Calu3 (cell line): ENCODE measurements around the gene KIFAP3. TPM values are rescaled to one million over a fixed set of nuclear protein-coding genes. Genes with fewer than 3 reads are reported as not detected.
A peak's percentile ranks its signal among the peaks of the same experiment; 100 is the strongest.
"Not testable (repeated sequence)": the region's sequence is repeated elsewhere in the genome, so short reads cannot be mapped to it uniquely, and the experiment has no call there.

ENCODE experiments used
- BruUV-seq: library from RNA; stranded (reverse); fragments of 400-500 nt; replicated peaks from 2 replicates; lab custom pipeline; 2021; lab: Mats Ljungman, UMichigan
- CTCF ChIA-PET: fragments of 300-600 bp; sonication (Branson Sonifier 250); formaldehyde crosslinking; loops from one replicate; lab custom pipeline; 2022; ENCODE audit warnings: antibody characterized with exemption; lab: Charles Lee
- DNase-seq: peaks from one replicate; pipeline ENCODE4 v3.0.0; 2022
- H3K27ac Mint-ChIP-seq: one replicate; pipeline ENCODE4 v1.8.0; 2022; ENCODE audit warnings: mixed read lengths; ENCODE audit not compliant: unreplicated experiment
- H3K27me3 Mint-ChIP-seq: one replicate; pipeline ENCODE4 v1.8.0; 2022; ENCODE audit warnings: mixed read lengths; ENCODE audit not compliant: unreplicated experiment
- H3K36me3 Mint-ChIP-seq: one replicate; pipeline ENCODE4 v1.8.0; 2022; ENCODE audit warnings: mild to moderate bottlenecking, moderate library complexity, mixed read lengths; ENCODE audit not compliant: insufficient read depth, unreplicated experiment
- H3K4me1 Mint-ChIP-seq: one replicate; pipeline ENCODE4 v1.8.0; 2022; ENCODE audit warnings: mild to moderate bottlenecking, low read depth, mixed read lengths; ENCODE audit not compliant: unreplicated experiment
- H3K4me3 Mint-ChIP-seq: one replicate; pipeline ENCODE4 v1.8.0; 2022; ENCODE audit warnings: mild to moderate bottlenecking, low read depth, moderate library complexity, mixed read lengths; ENCODE audit not compliant: unreplicated experiment
- H3K9me3 Mint-ChIP-seq: one replicate; pipeline ENCODE4 v1.8.0; 2022; ENCODE audit warnings: low read depth, mixed read lengths; ENCODE audit not compliant: unreplicated experiment
- CTCF ChIP-seq: fragments of 200-600 bp; IDR thresholded peaks from one replicate; pipeline ENCODE4 v1.8.0; 2022; ENCODE audit warnings: antibody characterized with exemption; ENCODE audit not compliant: unreplicated experiment
- intact Hi-C: fragments of 100-400 bp; cut with micrococcal nuclease; formaldehyde crosslinking; loops from one replicate; pipeline ENCODE4 v1.10.0; 2022; ENCODE audit not compliant: unreplicated experiment
- total RNA-seq: library from RNA; stranded (reverse); gene quantifications from 2 replicates; pipeline ENCODE4 v1.2.3, GENCODE V29; 2022

Gene KIFAP3
- total RNA-seq, 1 experiment from 2014 or later, result 16.2 TPM

- TF ChIP-seq CTCF, result no peak
- peaks cover 18% of the 10 kb centered on the region for H3K4me1 Mint-ChIP-seq
Measured at GRCh38 chr1:169918927-169919326, 155.6 kb downstream of the KIFAP3 start.

GRCh38 chr1:169918220-169918619, 156.3 kb downstream of the KIFAP3 start:
- H3K36me3 Mint-ChIP-seq, BruUV-seq, intact Hi-C loops, CTCF ChIA-PET, H3K27me3 Mint-ChIP-seq, DNase-seq, H3K4me3 Mint-ChIP-seq, H3K9me3 Mint-ChIP-seq, H3K27ac Mint-ChIP-seq: not testable (repeated sequence)
- H3K4me1 Mint-ChIP-seq, result peaks cover 20% of the 10 kb centered on the region

More at GRCh38 chr1:169918927-169919326, 155.6 kb downstream of the KIFAP3 start:
- CTCF ChIA-PET, result no interaction called here
- Mint-ChIP-seq H3K27me3 (no peaks in the 10 kb centered on the region), H3K9me3 (no peaks in the 10 kb centered on the region), H3K4me3 (no peak overlapping the region), H3K27ac (no peak overlapping the region), H3K36me3 (no peaks in the 10 kb centered on the region)
- DNase-seq, result no peak
- BruUV-seq, result no TSS peak
- intact Hi-C loops, result no loop called here

GRCh38 chr1:169915150-169915549, 159.3 kb downstream of the KIFAP3 start:
- no peak for TF ChIP-seq CTCF
- H3K4me1 Mint-ChIP-seq, result peaks cover 20% of the 10 kb centered on the region
- no peaks in the 10 kb centered on the region for H3K27me3 Mint-ChIP-seq
- intact Hi-C loops, result no loop called here
- DNase-seq, result no peak
- no TSS peak for BruUV-seq
- no peaks in the 10 kb centered on the region for H3K9me3 Mint-ChIP-seq
- peak overlapping the region; percentile 39 for H3K4me3 Mint-ChIP-seq
- H3K36me3 Mint-ChIP-seq, result no peaks in the 10 kb centered on the region
- CTCF ChIA-PET, result interaction anchor here (0.7 to 0.9 kb wide), 4 partner anchors 13 to 895 kb away, joined by 3 to 4 read pairs (median 3); no protein-coding TSS in a partner anchor
- H3K27ac Mint-ChIP-seq, result peak overlapping the region; percentile 56

GRCh38 chr1:169914531-169914930, 160.0 kb downstream of the KIFAP3 start:
- Mint-ChIP-seq H3K36me3 (no peaks in the 10 kb centered on the region), H3K4me3 (peak overlapping the region; percentile 39), H3K4me1 (peaks cover 20% of the 10 kb centered on the region), H3K9me3 (no peaks in the 10 kb centered on the region), H3K27me3 (no peaks in the 10 kb centered on the region), H3K27ac (peak overlapping the region; percentile 56)
- no peak for TF ChIP-seq CTCF
- intact Hi-C loops, result no loop called here
- no peak for DNase-seq
- no TSS peak for BruUV-seq
- CTCF ChIA-PET, result interaction anchor here (0.7 to 0.9 kb wide), 4 partner anchors 12 to 896 kb away, joined by 3 to 4 read pairs (median 3); no protein-coding TSS in a partner anchor

- Mint-ChIP-seq H3K4me1 (peaks cover 8% of the 10 kb centered on the region), H3K36me3 (no peaks in the 10 kb centered on the region), H3K9me3 (no peaks in the 10 kb centered on the region), H3K27ac (no peak overlapping the region), H3K4me3 (no peak overlapping the region), H3K27me3 (no peaks in the 10 kb centered on the region)
- BruUV-seq, result no TSS peak
- CTCF ChIA-PET, result no interaction called here
- intact Hi-C loops, result no loop called here
- DNase-seq, result no peak
- TF ChIP-seq CTCF, result no peak
Measured at GRCh38 chr1:169909499-169909898, 165.0 kb downstream of the KIFAP3 start.
